ENCODE measurements around the gene ZP4. TPM values are rescaled to one million over a fixed set of nuclear protein-coding genes. Genes with fewer than 3 reads are reported as not detected.

The ZP4 gene, protein sequence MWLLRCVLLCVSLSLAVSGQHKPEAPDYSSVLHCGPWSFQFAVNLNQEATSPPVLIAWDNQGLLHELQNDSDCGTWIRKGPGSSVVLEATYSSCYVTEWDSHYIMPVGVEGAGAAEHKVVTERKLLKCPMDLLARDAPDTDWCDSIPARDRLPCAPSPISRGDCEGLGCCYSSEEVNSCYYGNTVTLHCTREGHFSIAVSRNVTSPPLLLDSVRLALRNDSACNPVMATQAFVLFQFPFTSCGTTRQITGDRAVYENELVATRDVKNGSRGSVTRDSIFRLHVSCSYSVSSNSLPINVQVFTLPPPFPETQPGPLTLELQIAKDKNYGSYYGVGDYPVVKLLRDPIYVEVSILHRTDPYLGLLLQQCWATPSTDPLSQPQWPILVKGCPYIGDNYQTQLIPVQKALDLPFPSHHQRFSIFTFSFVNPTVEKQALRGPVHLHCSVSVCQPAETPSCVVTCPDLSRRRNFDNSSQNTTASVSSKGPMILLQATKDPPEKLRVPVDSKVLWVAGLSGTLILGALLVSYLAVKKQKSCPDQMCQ
- total RNA-seq: not detected
- long read RNA-seq: 0 reads

DNA sequence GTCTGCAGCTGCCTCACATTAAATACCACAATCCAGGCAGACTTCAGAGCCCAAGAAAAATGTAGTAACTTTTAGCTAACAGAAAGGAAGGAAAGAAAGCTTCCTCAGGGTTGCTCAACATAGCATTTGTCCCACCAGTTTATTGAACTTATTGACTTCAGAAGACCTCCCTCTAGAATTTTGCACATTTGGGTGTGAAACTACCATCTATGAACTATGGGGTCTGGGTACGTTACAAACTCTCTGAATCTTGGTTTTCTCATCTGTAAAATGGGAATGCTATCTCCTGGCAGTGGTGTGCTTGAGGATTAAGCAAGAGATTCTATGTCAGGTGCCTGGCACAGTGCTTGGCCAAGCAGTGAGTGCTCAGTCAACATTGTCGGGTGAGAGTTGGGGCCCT lies at the start of gene ZP4:
Gene ZP4 (minus strand): TSS at position 101 of the 400 bp plus-strand sequence. CDS start 287 bp downstream, outside the sequence.
- Histone ChIP-seq H3K4me1 (no peaks in the 10 kb centered on the region), H3K4me3 (no peak within 1 kb of the TSS), H3K27ac (no peak within 1 kb of the TSS), H3K36me3 (no peaks in the 10 kb centered on the region), H3K27me3 (no peaks in the 10 kb centered on the region), H3K9me3 (no peaks in the 10 kb centered on the region)
- intact Hi-C loops (cut with DNase I): no loop called here
- DNase-seq: no peak
- TF ChIP-seq POLR2A (IDR thresholded peaks at IDR 0.05): no peak
- TF ChIP-seq, protein P1, sequence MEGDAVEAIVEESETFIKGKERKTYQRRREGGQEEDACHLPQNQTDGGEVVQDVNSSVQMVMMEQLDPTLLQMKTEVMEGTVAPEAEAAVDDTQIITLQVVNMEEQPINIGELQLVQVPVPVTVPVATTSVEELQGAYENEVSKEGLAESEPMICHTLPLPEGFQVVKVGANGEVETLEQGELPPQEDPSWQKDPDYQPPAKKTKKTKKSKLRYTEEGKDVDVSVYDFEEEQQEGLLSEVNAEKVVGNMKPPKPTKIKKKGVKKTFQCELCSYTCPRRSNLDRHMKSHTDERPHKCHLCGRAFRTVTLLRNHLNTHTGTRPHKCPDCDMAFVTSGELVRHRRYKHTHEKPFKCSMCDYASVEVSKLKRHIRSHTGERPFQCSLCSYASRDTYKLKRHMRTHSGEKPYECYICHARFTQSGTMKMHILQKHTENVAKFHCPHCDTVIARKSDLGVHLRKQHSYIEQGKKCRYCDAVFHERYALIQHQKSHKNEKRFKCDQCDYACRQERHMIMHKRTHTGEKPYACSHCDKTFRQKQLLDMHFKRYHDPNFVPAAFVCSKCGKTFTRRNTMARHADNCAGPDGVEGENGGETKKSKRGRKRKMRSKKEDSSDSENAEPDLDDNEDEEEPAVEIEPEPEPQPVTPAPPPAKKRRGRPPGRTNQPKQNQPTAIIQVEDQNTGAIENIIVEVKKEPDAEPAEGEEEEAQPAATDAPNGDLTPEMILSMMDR (IDR thresholded peaks at IDR 0.05): no peak
- no peak for ATAC-seq
- 67% methylated on average over 2 of the region's 2 CpGs for WGBS (ENCODE audit: insufficient coverage, low coverage, low lambda C conversion rate, missing lambda C conversion rate)

DNA sequence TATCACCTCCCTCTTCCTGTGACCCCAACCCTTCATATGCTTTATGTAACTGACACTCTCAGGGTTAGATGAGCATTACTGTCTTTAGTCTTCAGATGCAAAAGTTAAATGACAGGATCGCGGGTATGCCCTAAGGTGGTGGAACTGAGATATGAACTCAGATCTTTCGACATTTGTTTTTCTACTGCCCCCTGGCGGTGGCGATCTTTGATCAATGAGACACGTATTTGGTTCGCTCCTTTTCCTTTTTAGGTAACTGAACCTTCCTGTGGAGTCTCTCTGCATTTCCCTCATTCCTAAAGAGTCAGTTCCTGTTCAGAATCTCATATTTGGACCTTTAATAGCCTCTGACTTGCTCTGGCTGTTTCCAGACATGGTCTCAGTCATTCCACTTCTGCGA lies 47.8 kb upstream of the ZP4 start:
- H3K4me1 ChIP-seq: no peaks in the 10 kb centered on the region
- no peaks in the 10 kb centered on the region for H3K36me3 ChIP-seq
- 62% methylated on average over 7 of the region's 8 CpGs for WGBS (ENCODE audit: insufficient coverage, low coverage, low lambda C conversion rate, missing lambda C conversion rate)
- H3K27ac ChIP-seq: no peak overlapping the region
- TF ChIP-seq POLR2A (IDR thresholded peaks at IDR 0.05): no peak
- TF ChIP-seq, protein P1 (IDR thresholded peaks at IDR 0.05): no peak
- H3K9me3 ChIP-seq: no peaks in the 10 kb centered on the region
- DNase-seq (no peak), ATAC-seq (no peak)
- H3K4me3 ChIP-seq: no peak overlapping the region
- no peaks in the 10 kb centered on the region for H3K27me3 ChIP-seq
- intact Hi-C loops (cut with DNase I): no loop called here

DNA sequence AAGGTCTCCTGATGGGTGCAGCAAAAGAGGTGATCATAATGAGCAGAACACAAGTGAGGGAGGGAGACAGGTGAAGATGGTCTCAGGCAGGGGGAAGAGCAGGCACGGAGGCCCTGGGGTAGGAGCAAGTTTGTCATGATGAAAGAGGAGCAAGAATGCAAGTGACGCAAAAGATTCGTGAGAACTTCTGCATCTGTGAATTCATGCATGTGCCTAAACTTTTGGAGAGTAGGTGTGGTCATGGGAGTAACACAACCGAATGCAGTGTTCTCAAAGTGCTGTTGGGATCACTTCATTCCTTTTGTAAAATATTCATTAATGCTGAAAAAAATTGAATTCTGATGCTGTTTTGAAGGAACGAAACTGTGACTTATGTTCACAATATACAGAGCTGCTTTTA lies 47.3 kb upstream of the ZP4 start:
- WGBS (ENCODE audit: insufficient coverage, low coverage, low lambda C conversion rate, missing lambda C conversion rate): 65% methylated on average over 4 of the region's 5 CpGs
- ATAC-seq (no peak), DNase-seq (no peak)
- H3K27me3 ChIP-seq: no peaks in the 10 kb centered on the region
- no peak overlapping the region for H3K27ac ChIP-seq
- TF ChIP-seq, protein P1 (IDR thresholded peaks at IDR 0.05): no peak
- no peak for TF ChIP-seq POLR2A (IDR thresholded peaks at IDR 0.05)
- intact Hi-C loops (cut with DNase I): no loop called here
- no peaks in the 10 kb centered on the region for H3K36me3 ChIP-seq
- H3K4me1 ChIP-seq: no peaks in the 10 kb centered on the region
- no peaks in the 10 kb centered on the region for H3K9me3 ChIP-seq
- H3K4me3 ChIP-seq: no peak overlapping the region

DNA sequence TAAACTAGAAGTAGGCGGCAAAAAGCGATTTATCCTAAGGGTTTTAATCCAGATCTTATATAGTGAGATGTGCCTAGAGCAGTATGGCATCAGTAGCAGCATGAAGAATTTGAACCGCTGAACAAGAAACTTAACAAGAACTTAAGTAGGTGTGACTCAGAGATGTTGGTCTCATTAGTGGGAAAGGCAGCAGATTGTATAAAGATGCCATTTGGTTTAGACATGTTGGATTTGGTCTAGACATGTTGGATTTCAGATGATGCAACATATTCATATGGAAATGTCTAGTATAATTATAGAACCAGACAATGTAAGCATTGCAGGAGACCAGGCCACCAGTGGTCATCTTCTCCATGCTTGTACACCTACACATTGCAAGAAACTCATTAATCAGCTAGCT lies 42.1 kb upstream of the ZP4 start:
- Histone ChIP-seq H3K4me3 (no peak overlapping the region), H3K4me1 (no peaks in the 10 kb centered on the region), H3K27me3 (no peaks in the 10 kb centered on the region), H3K9me3 (no peaks in the 10 kb centered on the region), H3K27ac (no peak overlapping the region), H3K36me3 (no peaks in the 10 kb centered on the region)
- intact Hi-C loops (cut with DNase I): no loop called here
- ATAC-seq (no peak), DNase-seq (no peak)
- WGBS (ENCODE audit: insufficient coverage, low coverage, low lambda C conversion rate, missing lambda C conversion rate): 77% methylated on average over 3 of the region's 3 CpGs
- TF ChIP-seq POLR2A (IDR thresholded peaks at IDR 0.05): no peak
- TF ChIP-seq, protein P1 (IDR thresholded peaks at IDR 0.05): no peak
